ENCODE measurements around the gene SPTSSB. TPM values are rescaled to one million over a fixed set of nuclear protein-coding genes. Genes with fewer than 3 reads are reported as not detected.

Gene SPTSSB
- total RNA-seq, 2 experiments from 2014 or later, result not detected

DNA sequence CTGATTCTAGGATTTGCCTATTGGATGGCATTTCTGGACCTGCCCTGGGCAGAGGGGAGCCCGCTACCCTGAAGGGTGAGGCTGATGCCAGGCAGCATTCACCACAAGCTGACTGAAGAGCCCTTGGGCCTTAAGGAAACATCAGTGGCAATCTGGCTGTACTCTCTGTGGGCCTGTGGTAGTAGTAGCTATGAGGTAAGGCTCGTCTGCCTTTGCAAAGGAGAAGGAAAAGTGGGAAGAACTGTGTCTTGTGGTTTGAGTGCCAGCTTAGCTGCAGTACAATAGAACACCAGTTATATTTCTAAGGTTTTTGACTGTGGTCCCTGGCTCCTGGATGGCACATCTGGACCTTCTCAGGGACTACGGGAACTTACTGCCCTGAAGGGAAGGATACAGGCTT lies 51.5 kb downstream of the SPTSSB start:
- POLR2A ChIA-PET, result no interaction called here
- Histone ChIP-seq H3K4me2 (ENCODE audit: low read length) (no peak overlapping the region), H2AFZ (ENCODE audit: low read length) (no peak overlapping the region), H3K36me3 (ENCODE audit: insufficient read depth, low read length) (no peaks in the 10 kb centered on the region), H3K9me2 (ENCODE audit: insufficient read depth, low read length) (no peaks in the 10 kb centered on the region), H3K4me3 (ENCODE audit: low read depth, low read length, poor library complexity, severe bottlenecking) (no peak overlapping the region), H3K4me1 (ENCODE audit: insufficient read depth, low read length, poor library complexity, severe bottlenecking) (no peaks in the 10 kb centered on the region), H3K9me3 (ENCODE audit: low read length) (no peaks in the 10 kb centered on the region), H3K79me2 (ENCODE audit: insufficient read depth, low read depth, low read length) (no peaks in the 10 kb centered on the region), H3K27ac (ENCODE audit: low read depth, low read length, poor library complexity, severe bottlenecking) (no peak overlapping the region), H4K20me1 (ENCODE audit: insufficient read depth, low read length) (no peaks in the 10 kb centered on the region)
- DNase-seq (ENCODE audit: low spot score), result no peak
- TF ChIP-seq CTCF (conservative IDR thresholded peaks at IDR 0.05; ENCODE audit: low read length), result no peak
- no peak for TF ChIP-seq EZH2phosphoT487 (IDR thresholded peaks at IDR 0.05; ENCODE audit: borderline replicate concordance, low read depth, low read length)
- CTCF ChIA-PET (ENCODE audit: unreplicated experiment), result no interaction called here
- no TSS peak for BruUV-seq (replicated peaks)
- intact Hi-C loops (cut with micrococcal nuclease; ENCODE audit: unreplicated experiment), result no loop called here

DNA sequence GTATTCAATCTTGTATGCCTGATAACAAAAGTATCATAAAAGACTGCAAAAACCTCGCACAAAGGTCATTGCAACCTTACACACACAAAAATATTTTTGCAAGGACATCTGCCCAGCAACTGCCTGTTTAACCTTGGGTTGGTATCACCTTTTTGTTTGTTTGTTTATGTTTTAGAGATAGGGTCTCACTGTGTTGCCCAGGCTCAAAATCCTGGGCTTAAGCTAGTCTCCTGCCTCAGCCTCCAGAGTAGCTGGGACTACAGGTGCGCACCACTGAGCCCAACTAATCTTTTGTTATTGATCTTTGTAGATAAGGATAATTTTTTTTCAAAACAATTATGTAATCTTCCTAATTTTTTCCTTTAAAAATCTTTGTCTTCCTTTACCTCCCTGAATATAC lies 54.2 kb downstream of the SPTSSB start:
- H3K4me2 ChIP-seq (ENCODE audit: low read length), result no peak overlapping the region
- DNase-seq (ENCODE audit: low spot score), result no peak
- no peak overlapping the region for H3K4me3 ChIP-seq (ENCODE audit: low read depth, low read length, poor library complexity, severe bottlenecking)
- H3K9me2 ChIP-seq (ENCODE audit: insufficient read depth, low read length), result no peaks in the 10 kb centered on the region
- H3K27ac ChIP-seq (ENCODE audit: low read depth, low read length, poor library complexity, severe bottlenecking), result no peak overlapping the region
- no peaks in the 10 kb centered on the region for H3K36me3 ChIP-seq (ENCODE audit: insufficient read depth, low read length)
- H3K9me3 ChIP-seq (ENCODE audit: low read length), result no peaks in the 10 kb centered on the region
- no peaks in the 10 kb centered on the region for H3K79me2 ChIP-seq (ENCODE audit: insufficient read depth, low read depth, low read length)
- no peaks in the 10 kb centered on the region for H3K4me1 ChIP-seq (ENCODE audit: insufficient read depth, low read length, poor library complexity, severe bottlenecking)
- intact Hi-C loops (cut with micrococcal nuclease; ENCODE audit: unreplicated experiment), result no loop called here
- no peaks in the 10 kb centered on the region for H4K20me1 ChIP-seq (ENCODE audit: insufficient read depth, low read length)
- no peak overlapping the region for H2AFZ ChIP-seq (ENCODE audit: low read length)
- ChIA-PET CTCF (ENCODE audit: unreplicated experiment) (no interaction called here), POLR2A (interaction anchor here (1.7 kb wide), 1 partner anchor 10 kb away, joined by 6 read pairs; no protein-coding TSS in a partner anchor)
- no TSS peak for BruUV-seq (replicated peaks)
- no peak for TF ChIP-seq EZH2phosphoT487 (IDR thresholded peaks at IDR 0.05; ENCODE audit: borderline replicate concordance, low read depth, low read length)
- TF ChIP-seq CTCF (conservative IDR thresholded peaks at IDR 0.05; ENCODE audit: low read length), result no peak

- Histone ChIP-seq H4K20me1 (ENCODE audit: insufficient read depth, low read length) (no peaks in the 10 kb centered on the region), H3K79me2 (ENCODE audit: insufficient read depth, low read depth, low read length) (no peaks in the 10 kb centered on the region), H2AFZ (ENCODE audit: low read length) (no peak overlapping the region), H3K4me1 (ENCODE audit: insufficient read depth, low read length, poor library complexity, severe bottlenecking) (no peaks in the 10 kb centered on the region), H3K9me2 (ENCODE audit: insufficient read depth, low read length) (no peaks in the 10 kb centered on the region), H3K4me3 (ENCODE audit: low read depth, low read length, poor library complexity, severe bottlenecking) (no peak overlapping the region), H3K27ac (ENCODE audit: low read depth, low read length, poor library complexity, severe bottlenecking) (no peak overlapping the region), H3K36me3 (ENCODE audit: insufficient read depth, low read length) (no peaks in the 10 kb centered on the region), H3K9me3 (ENCODE audit: low read length) (no peaks in the 10 kb centered on the region), H3K4me2 (ENCODE audit: low read length) (no peak overlapping the region)
- DNase-seq (ENCODE audit: low spot score), result no peak
- ChIA-PET CTCF (ENCODE audit: unreplicated experiment) (no interaction called here), POLR2A (no interaction called here)
- intact Hi-C loops (cut with micrococcal nuclease; ENCODE audit: unreplicated experiment), result no loop called here
- no TSS peak for BruUV-seq (replicated peaks)
- TF ChIP-seq EZH2phosphoT487 (IDR thresholded peaks at IDR 0.05; ENCODE audit: borderline replicate concordance, low read depth, low read length), result no peak
These were observed 55.2 kb downstream of the SPTSSB start for GRCh38 chr3:161316006-161316689.
